GM21390 (cell line): ENCODE results near the gene MSI2.

Source experiments
- ATAC-seq: cut with Tn5 transposase; IDR thresholded peaks from one replicate; pipeline ENCODE4 v1.9.1; 2021; ENCODE audit not compliant: unreplicated experiment

MSI2 gene

GRCh38 chr17:57515662-57516211, 259.4 kb downstream of the MSI2 start:
- no peak for ATAC-seq

- ATAC-seq: no peak
Observed at GRCh38 chr17:57516290-57517230, 260.2 kb downstream of the MSI2 start.

GRCh38 chr17:57517273-57517631, 260.9 kb downstream of the MSI2 start:
- ATAC-seq: no peak

- no peak for ATAC-seq
Observed at GRCh38 chr17:57517632-57518456, 261.5 kb downstream of the MSI2 start.

GRCh38 chr17:57518587-57519581, 262.6 kb downstream of the MSI2 start:
- ATAC-seq: no peak

- no peak for ATAC-seq
Observed at GRCh38 chr17:57519800-57520199, 263.5 kb downstream of the MSI2 start.

GRCh38 chr17:57521606-57522005, 265.3 kb downstream of the MSI2 start:
- ATAC-seq: no peak

GRCh38 chr17:57522042-57523005, 266.0 kb downstream of the MSI2 start:
- ATAC-seq: no peak

GRCh38 chr17:57523926-57524632, 267.8 kb downstream of the MSI2 start:
- no peak for ATAC-seq

- no peak for ATAC-seq
Observed at GRCh38 chr17:57524839-57525568, 268.7 kb downstream of the MSI2 start.

- ATAC-seq: no peak
Observed at GRCh38 chr17:57527221-57528057, 271.1 kb downstream of the MSI2 start.

GRCh38 chr17:57528058-57528451, 271.7 kb downstream of the MSI2 start:
- ATAC-seq: no peak

GRCh38 chr17:57530026-57530425, 273.7 kb downstream of the MSI2 start:
- ATAC-seq: no peak

GRCh38 chr17:57530508-57530907, 274.2 kb downstream of the MSI2 start:
- no peak for ATAC-seq

- no peak for ATAC-seq
Observed at GRCh38 chr17:57531078-57531477, 274.8 kb downstream of the MSI2 start.

- ATAC-seq: no peak
Observed at GRCh38 chr17:57531648-57532504, 275.6 kb downstream of the MSI2 start.
